GM04503 (cell line): ENCODE data around the gene CDCA7.
"Not testable (repeated sequence)": the region's sequence is repeated elsewhere in the genome, so short reads cannot be mapped to it uniquely, and the experiment has no call there.

Source experiments
- DNase-seq: peaks from one replicate; pipeline ENCODE4 v3.0.0-alpha.2; 2012; ENCODE audit warnings: low read depth

CDCA7 gene

DNA sequence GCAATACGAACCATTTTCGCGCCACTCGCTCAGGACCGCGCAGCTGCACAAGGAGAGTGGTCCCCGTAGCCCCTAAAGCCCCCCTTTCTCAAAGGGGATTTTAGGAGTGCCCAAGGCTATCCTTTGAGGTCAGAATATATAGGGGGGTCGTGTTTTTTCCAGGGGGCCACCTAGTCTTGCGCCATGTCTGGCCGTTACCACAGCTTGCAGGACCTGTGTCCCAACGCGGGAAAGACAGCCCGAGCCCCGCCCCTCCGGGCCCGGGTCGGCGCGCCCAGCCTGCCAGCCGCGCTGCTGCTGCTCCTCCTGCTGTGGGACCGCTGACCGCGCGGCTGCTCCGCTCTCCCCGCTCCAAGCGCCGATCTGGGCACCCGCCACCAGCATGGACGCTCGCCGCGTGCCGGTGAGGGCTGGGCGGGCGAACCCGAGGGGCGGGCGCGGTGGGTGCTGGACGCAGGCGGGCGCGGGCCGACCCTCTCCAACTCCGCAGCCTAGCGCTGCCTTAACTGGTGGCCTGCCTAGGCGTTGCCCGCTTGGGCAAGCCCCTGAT is at the start of gene CDCA7:
TSS of gene CDCA7 (plus strand) at position 291 of the 550 bp plus-strand sequence. CDS start at position 383, 92 bp downstream.
- no peak for DNase-seq

DNA sequence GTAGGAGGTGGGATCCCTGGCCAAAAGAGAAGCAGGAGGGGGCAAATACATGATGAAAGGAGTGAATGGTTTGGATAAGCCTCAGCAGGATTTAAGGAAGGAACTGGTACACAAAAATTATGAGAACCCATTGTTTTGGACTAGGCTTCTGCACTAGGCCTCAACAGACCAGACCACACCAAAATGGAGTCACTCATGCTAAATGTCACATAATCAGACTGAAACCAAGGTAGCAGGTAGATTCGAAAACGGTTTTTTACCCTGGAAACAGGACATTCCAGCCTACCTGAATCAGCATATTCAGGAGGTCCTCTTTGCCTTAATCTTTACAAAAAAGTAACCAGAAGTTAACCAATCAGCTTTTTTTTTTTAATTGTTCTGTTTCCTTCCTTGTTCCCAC is 49.4 kb upstream of the CDCA7 start:
- DNase-seq, result no peak

DNA sequence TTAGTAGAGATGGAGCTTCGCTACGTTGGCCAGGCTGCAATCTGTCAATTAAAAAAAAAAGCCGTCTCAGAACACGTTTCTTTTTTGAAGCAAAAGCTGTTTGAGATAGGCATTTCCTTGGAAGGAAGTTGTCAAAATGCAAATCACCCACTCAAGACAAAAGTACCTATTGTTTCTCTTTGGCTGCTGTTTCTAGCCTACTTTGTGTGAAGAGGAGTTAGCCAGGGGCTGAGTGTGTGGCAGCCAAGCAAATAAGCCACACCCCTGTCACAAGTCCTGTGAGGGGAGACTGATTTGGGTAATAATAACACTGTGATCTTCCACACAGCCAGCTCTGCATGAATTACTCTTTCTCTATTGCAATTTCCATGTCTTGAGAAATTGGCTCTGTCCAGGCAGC is 47.4 kb upstream of the CDCA7 start:
- no peak for DNase-seq

DNA sequence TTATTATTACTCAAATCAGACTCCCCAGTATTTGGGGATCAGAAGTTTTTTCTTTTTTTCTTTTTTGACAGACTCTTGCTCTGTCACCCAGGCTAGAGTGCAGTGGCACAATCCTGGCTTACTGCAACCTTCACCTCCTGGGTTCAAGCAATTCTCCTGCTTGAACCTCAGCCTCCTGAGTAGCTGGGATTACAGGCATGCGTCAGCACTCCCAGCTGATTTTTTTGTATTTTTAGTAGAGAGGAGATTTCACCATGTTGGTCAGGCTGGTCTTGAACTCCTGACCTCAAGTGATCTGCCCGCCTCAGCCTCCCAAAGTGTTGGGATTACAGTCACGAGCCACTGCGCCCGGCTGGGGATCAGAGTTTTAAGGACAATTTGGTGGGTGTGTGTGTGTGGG is 45.3 kb upstream of the CDCA7 start:
- not testable (repeated sequence) for DNase-seq

DNA sequence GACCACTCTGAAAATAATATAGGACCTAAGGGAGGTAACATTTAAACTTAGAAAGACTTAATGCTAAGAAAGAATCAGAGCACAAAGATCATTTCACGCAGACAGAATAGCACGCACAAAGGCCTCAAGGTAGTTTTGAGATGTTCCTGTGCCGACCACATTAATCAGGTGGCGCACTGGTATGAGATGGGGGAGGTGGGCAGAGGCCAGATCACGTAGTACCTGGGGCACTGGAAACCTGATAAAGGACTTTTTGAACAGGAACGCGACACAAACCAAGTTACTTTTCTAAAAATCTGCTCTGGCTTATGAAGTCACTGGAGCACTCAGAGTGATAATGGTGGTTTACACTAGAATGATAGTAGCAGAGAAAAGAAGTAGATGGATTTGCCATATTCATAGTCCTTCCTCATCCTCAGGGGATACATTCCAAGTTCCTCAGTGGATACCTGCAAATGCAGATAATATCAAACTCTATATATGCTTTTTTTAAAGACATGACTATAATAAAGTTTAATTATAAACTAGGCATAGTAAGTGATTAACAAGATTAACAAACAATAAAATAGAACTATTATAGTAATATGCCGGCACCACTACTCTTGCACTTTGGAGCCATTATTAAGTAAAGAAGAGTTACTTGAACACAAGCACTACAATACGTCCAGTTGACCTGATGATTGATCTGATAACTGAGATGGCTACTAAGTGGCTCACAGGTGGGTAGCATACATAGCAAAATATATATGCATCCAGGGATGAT is 42.6 kb upstream of the CDCA7 start:
- DNase-seq, result no peak

DNA sequence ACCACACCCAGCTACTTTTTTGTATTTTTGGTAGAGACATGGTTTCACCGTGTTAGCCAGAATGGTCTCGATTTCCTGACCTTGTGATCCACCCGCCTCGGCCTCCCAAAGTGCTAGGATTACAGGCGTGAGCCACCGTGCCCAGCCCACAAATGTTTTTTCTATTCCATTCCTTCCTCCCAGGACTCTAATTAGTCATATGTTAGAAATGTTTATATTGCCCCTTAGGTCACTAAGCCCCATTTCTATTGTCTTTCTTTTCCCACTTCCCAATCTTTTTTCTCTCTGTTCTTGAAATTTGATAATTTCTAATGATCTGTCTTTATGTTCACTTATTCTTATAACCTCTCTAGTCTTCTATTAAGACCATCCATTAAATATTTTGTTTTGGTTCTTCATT is 31.3 kb upstream of the CDCA7 start:
- no peak for DNase-seq

DNA sequence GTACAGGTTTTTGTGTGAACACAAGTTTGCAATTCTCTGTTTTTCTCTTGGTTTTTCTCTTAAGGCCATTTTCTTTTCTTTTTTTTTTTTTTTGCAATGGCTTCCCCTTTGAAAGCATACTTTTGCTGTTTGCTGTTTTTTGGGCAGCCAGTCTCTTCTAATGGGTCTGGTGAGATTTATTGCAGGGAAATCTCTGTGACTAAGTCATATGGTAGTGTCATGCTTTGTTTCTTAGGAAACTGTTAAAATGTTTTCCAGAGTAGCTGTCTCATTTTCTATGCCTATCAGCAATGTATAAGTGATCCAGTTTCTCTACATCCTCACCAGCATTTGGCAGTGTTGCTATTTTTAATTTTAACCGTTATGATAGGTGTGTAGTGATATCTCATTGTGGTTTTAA is 27.9 kb upstream of the CDCA7 start:
- peak; percentile 71 for DNase-seq

DNA sequence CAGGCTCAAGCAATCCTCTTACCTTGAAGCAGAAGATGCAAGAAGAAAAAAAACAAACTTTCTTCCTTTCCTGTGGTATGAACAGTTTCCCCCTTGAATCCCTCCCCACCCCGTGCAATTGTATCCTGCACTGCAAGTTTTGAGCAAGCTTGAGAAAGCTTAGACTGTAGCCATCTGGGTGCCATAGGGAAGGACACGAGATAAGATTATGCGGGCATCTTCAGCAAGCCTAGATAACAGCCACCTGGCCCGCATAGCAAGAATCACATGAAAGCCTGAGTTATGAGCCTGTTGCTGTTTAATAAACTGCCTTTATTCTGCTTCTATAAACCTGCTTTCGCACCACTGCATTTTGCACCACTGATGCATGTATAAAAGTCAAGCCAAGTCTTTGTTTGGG is 27.3 kb upstream of the CDCA7 start:
- no peak for DNase-seq

DNA sequence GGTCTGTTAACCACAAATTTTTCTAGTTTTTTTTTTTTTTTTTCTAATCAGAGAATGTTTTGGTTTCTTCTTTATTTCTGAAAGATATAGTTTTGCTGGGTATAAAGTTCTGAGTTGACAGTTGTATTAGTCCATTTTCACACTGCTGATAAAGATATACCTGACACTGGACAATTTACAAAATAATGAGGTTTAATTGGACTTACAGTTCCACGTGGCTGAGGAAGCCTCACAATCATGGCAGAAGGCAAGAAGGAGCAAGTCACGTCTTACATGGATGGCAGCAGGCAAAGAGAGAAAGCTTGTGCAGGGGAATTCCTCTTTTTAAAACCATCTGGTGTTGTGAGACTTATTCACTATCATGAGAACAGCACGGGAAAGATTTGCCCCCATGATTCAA is 21.7 kb upstream of the CDCA7 start:
- DNase-seq, result not testable (repeated sequence)

DNA sequence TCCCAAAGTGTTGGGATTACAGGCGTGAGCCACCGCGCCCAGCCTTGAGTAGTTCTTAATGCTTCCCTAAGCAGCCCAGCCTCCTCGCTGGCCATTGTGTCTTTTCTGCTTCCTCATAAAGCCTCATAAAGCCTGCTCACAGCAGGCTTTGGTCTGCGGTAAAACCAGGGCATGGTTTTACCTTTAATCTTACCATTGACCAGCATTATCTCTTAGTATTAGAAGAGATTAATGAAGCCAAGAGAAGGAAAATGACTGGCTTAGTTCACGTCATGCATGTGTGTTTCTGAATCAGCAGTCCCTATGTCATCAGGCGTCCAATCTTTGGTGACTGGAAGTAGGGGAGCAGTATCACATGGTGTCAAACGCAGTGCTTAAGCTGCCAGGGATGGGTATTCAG is 14.9 kb upstream of the CDCA7 start:
- DNase-seq, result no peak

DNA sequence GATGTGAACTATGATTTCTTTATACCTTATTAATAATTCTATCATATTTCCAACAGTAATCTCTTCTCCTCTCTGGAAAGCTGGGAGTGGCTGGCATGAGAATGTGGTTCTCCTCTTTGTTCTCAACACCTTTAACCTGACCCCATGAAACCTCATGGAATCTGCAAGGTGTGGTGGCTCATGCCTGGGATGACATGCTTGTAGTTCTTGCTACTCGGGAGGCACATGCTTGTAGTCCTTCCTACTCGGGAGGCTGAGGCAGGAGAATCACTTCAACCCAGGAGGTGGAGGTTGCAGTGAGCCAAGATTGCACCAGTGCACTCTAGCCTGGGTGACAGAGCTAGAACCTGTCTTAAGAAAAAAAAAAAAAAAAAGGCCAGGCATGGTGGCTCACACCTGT is 10.8 kb upstream of the CDCA7 start:
- DNase-seq, result no peak

DNA sequence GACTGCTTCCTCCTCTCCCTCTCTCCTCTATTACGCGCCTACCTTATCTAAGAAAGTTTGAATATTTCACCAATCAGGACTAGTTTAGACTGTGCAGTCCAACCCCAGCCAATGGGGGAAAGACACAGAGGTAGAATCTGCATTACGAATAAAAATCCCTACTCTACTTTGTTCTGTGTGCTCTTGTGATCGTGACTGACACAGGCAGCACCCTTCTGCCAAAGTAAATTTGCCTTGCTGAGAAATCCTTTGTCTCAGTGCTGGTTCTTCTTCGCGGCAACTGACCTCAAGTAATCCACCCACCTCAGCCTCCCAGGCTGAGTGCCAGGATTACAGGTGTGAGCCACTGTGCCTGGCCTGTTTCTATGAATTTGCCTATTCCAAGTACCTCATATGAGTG is 8.6 kb upstream of the CDCA7 start:
- no peak for DNase-seq

DNA sequence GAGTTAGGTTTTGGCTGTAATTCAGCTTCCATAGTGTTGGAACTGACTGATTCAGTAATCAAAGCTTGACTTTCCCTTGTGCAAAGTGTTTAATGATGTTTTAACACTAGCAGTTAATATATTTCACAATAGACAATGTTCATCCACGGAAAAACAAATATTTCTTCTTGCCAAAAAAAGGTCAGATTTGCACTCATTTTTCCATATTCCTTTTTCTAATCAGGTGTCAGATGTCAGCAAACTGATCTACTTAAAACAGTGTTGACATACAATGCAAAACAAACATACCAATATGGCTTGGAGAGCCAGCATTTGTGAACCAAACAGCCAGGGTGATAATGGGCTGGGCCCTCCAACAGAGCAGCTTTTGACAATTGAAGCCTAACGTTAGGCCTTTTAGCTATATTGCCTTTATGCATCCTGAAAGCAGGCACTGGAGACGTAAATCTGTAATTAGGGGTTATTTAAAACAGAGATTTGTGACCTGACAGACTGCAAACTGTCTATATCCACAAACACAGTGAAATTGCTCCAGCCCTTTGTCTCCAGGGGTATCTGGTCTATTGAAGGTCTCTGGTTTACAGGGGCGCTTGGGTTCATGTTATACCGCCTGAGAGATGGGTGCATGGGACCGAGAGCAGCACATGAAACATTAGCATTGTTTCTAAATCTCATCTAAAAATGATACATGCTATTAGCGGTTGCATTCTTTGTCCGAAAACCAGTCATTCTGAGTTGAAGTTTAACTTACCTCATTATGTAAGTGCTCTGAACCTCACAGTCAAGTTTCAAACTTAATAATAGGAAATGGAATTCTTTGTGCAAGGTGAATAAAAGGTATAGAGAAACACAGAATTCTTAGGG is 7.1 kb upstream of the CDCA7 start:
- no peak for DNase-seq

DNA sequence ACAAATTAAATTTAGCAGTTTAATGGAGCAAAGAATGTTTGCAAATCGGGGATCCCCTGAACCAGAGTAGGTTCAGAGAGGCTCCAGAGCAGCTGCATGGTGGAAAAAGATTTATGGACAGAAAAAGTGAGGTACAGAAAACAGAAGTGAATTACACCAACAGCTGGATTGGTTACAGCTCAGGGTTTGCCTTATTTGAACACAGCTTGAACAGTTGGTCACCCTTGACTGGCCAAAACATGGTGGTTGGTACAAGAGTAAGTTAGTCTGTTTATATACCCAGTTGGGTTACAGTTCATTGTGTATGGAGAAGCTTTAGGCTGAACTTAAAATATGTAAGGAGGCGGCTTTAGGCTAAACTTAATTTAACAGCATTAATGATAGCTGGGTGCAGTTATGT is 5.4 kb upstream of the CDCA7 start:
- DNase-seq, result no peak

DNA sequence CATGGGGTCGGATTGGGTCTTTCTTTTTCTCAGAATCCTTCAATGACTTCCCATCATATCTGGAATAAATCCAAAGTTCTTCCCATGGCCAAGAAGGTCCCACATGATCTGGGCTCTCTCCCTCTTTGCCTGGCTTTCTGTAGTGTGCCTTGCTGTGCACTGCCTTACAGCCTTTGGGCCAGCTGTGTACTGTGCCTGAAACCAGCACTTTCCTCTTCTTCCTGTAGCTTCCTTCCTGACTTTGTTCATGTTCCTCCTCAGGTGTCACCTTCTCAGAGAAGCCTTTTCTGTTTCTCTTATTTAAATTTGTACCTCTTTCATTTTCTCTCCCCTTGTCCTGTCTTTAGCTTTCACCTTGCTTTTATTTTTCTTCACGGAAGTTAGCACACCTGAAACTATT is 4.3 kb upstream of the CDCA7 start:
- no peak for DNase-seq

DNA sequence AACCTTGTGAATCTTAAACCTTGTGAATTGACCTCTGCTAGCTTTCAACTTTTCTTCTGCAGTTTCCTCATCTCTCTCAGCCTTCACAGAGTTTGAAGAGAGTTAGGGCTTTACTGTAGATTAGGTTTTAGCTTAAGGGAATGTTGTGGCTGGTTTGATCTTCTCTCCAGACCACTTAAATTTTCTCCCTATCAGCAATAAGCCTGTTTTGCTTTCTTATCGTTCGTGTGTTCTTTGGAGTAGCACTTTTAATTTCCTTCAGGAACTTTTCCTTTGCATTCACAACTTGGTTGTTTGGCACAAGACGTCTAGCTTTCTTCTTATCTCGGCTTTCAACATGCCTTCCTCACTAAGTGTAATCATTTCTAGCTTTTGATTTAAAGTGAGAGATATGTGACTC is 2.8 kb upstream of the CDCA7 start:
- no peak for DNase-seq

DNA sequence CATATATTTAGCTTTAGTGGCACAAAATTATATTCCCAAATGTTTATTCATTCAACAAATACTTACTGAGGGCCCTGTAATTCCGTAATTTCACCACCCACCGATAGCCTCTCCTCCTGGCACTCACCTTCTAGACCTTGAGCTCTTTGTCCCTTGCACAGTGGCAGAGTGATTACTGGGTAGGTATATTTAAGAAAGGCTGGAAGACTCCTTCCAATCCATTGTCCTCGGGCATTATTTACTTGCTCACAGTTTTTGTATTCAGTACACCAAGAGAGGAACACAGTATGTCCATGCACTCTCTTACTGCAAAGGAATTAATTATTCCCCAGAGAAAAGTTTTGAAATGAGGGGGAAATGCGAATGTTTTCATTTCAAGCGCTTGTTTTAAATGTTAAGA is 1.1 kb upstream of the CDCA7 start:
- DNase-seq, result no peak

DNA sequence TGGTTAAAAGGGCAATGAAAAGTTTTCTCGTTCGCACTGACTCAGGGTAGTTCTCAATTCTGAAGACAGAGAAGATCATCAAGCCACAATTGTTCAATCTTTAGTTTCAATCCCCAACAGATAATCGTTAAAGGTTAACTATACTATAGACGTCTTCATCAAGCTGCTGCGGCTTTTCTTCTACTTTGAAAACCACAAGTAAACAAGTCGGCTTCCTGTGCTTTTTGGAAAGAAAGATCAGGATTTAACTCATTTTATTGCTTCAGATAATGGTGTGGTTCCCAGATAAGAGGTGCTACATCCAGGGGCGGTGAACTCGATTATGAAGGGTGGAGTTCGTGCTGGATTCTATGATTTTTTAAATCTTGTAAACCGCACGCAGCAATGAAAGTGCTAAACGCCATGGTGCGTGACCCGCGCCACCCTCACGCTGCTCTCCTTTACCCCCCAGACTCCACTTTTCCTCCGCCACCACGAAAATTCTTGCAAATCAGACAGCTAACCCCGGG is 545 bp upstream of the CDCA7 start:
- DNase-seq, result no peak

DNA sequence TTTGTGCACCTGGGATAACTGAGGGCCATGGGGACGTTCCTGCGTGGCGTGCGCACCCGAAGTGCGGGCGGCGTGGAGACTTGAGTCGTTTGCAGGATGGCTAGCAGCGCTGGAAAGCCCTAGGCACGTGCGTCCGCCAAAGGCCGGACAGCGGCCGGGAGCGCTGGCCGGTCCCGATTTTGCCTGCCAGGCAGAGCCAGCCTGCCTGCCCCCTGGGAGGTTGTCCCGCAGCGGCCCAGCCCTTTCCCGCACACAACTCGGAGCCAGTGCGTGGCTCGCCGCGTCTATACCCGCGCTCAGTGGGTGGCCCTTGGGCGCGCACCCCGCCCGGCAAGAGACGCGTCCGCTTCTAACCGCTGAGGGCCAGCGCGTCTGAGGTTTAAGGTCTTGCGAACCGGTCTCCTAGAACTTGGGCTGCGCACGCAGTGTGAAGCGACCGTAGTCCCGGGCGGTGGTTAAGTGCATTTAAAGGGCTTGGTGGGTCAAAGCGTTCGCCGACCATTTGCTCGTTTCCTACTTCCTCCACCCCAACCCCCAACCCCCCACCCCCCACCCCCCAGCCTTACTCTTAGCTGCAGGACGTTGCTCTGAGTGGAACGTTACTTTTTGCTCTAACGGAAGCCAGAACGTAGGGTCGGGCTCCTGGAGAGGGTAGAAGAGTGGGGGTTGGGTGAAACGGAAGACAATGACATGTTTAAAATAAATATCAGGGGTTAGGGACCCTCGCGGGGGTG is 627 bp downstream of the CDCA7 start:
- no peak for DNase-seq

DNA sequence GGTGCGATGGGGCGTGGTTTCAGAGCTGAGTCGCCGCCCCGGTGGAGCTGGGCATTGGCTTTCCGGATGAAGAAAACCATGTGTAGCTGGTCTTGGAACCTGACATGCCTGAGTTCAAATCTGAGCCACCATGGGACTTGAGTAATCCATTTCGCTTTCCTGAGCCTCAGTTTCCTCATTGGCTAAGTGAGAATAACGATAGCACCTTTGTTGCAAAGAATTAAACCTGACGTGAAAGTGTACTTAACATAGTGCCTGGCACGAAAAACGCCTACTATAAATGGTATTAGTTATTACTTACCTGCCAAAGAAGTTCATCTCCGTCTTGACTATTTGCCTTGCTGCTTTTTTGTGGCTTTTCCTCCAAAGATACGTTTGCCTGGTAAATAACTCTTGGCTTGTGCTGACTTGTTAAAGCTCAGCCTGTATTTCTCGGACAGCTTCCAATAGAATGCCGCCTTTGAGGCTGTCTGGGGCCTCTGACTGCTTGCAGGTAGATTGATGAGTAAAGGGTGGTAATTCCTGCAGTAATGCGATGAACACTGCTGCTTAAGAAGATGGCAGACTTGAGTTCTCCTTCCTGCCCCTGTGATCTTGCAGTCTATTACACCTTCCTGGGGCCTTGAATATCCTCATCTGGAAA is 1.3 kb downstream of the CDCA7 start:
- no peak for DNase-seq

DNA sequence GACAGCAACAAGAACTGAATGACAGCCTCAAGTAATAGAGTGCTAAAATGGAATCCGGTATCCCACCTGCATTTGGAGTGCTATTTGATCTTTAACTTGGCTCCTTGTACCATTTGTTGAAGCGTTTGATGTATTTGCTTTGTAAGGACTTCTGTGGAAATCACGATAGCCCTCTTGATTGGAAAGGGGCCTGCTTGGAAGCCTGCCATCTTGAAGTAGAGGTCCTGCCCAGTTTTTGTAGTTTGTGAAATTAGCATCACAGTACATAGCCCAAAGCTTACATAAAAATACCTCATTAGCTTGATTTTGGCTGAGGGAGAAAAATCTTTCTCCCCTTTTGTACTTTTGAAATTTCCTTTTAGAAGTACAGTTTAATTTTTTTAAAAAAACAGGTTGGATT is 2.7 kb downstream of the CDCA7 start:
- no peak for DNase-seq

DNA sequence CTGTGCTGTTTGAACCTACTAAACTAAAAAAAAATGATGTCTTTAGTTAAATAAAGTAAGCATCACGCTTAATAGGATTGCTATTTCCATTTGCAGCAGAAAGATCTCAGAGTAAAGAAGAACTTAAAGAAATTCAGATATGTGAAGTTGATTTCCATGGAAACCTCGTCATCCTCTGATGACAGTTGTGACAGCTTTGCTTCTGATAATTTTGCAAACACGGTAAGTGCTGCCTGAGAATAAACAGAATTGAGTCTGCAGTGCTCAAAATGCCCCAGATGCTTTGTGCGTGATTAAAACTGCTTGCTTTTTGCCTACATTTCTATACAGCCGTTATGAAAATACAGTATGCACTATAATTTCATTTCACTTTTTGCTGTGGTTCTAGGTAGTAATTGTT is 3.9 kb downstream of the CDCA7 start:
- DNase-seq, result no peak
